Liver (tissue), 3 donors: ENCODE measurements around the gene ZNF860.

Source experiments
- CTCF ChIP-seq: fragments of 150-350 bp; IDR thresholded peaks from 2 replicates; pipeline ENCODE4 v1.5.1; 2017; ENCODE audit warnings: improper control_type of control experiment, low read depth, low read length; ENCODE audit not compliant: missing input control
- EGR1 ChIP-seq, 2 donors: IDR thresholded peaks; 2 replicates each; pipeline ENCODE4 v1.6.1; 2016 to 2018; ENCODE audit warnings: antibody characterized with exemption in 2 of 2, low read depth in 2 of 2
- FOXA1 ChIP-seq: IDR thresholded peaks from 2 replicates; pipeline ENCODE4 v1.6.1; 2016; ENCODE audit warnings: antibody characterized with exemption
- GABPA ChIP-seq, 2 donors: IDR thresholded peaks in 1 of 2; conservative IDR thresholded peaks in 1 of 2; 2 replicates each; pipeline ENCODE4 v1.6.1; 2016; ENCODE audit warnings: antibody characterized with exemption in 2 of 2, mild to moderate bottlenecking in 1 of 2, moderate library complexity in 1 of 2
- HNF4G ChIP-seq: IDR thresholded peaks from 2 replicates; pipeline ENCODE4 v1.6.1; 2016; ENCODE audit warnings: antibody characterized with exemption
- MAX ChIP-seq: IDR thresholded peaks from 2 replicates; pipeline ENCODE4 v1.6.1; 2016; ENCODE audit warnings: antibody characterized with exemption
- RAD21 ChIP-seq, 2 donors: IDR thresholded peaks; 2 replicates each; pipeline ENCODE4 v1.6.1; 2016; ENCODE audit warnings: antibody characterized with exemption in 2 of 2, mild to moderate bottlenecking in 2 of 2
- REST ChIP-seq: IDR thresholded peaks from 2 replicates; pipeline ENCODE4 v1.6.1; 2016; ENCODE audit warnings: antibody characterized with exemption, mild to moderate bottlenecking
- ZBTB33 ChIP-seq: IDR thresholded peaks from 2 replicates; pipeline ENCODE4 v1.6.1; 2016; ENCODE audit warnings: antibody characterized with exemption
- donor health status: healthy.
- donor health status: healthy.

GRCh38 chr3:31955581-31955980, 26.0 kb upstream of the ZNF860 start:
- TF ChIP-seq MAX (no peak), REST (no peak), EGR1 (IDR thresholded peaks at IDR 0.05; ENCODE audit: low read depth in 2 of 2) (no peak), CTCF (no peak), GABPA (IDR thresholded peaks at IDR 0.05 in 1 of 2, conservative IDR thresholded peaks at IDR 0.05 in 1 of 2) (no peak), ZBTB33 (no peak), HNF4G (no peak), FOXA1 (no peak), RAD21 (IDR thresholded peaks at IDR 0.05) (no peak)
